GM12872 (cell line): ENCODE results near the gene ERCC3.

Experiments used
- TF ChIP-seq, protein P1 (sequence below): IDR thresholded peaks from 3 replicates; pipeline ENCODE4 v1.5.1; 2011; ENCODE audit warnings: low read depth, mild to moderate bottlenecking, low read length, moderate library complexity; ENCODE audit not compliant: insufficient read depth

The ERCC3 gene

DNA sequence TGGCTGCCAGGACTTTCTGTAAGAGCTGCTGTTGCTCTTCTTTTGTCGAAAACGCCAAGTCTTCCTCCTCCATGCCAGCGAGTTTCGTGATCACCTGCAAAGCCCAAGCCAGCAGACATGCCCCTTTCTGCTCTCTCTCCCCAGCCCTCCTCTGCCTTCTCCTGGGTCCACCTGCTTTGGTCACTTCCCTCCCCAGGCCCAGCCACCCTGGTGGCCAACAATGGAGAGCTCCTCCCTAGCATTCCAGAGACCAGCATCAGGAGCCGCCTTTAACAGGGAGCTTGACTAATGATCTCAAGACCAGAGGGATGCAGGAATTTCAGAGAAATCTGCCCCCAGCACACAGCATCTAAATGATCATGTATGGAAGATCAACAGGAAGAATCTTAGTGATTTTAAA, 34.6 kb downstream of the ERCC3 start:
- TF ChIP-seq, protein P1, sequence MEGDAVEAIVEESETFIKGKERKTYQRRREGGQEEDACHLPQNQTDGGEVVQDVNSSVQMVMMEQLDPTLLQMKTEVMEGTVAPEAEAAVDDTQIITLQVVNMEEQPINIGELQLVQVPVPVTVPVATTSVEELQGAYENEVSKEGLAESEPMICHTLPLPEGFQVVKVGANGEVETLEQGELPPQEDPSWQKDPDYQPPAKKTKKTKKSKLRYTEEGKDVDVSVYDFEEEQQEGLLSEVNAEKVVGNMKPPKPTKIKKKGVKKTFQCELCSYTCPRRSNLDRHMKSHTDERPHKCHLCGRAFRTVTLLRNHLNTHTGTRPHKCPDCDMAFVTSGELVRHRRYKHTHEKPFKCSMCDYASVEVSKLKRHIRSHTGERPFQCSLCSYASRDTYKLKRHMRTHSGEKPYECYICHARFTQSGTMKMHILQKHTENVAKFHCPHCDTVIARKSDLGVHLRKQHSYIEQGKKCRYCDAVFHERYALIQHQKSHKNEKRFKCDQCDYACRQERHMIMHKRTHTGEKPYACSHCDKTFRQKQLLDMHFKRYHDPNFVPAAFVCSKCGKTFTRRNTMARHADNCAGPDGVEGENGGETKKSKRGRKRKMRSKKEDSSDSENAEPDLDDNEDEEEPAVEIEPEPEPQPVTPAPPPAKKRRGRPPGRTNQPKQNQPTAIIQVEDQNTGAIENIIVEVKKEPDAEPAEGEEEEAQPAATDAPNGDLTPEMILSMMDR: no peak

DNA sequence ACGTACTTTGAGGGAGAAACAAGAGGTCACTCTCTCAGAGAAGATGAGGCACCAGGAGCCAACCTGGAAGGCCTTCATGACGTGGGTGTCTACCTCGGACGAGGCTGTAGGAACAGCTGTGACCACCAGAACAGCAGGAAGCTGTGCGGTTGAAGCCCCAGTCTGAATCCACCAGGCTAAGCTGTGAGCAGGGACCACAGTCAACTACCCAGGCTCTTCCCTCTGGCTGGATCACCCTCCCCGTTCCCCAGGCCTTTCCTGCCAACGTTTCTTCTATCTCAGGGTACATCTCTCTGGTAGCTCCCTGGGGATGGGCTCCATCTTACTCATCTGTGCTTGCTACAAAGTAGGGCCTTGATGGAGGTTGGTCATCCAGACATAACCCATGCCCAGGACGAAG, 37.1 kb downstream of the ERCC3 start:
- TF ChIP-seq, protein P1: no peak

DNA sequence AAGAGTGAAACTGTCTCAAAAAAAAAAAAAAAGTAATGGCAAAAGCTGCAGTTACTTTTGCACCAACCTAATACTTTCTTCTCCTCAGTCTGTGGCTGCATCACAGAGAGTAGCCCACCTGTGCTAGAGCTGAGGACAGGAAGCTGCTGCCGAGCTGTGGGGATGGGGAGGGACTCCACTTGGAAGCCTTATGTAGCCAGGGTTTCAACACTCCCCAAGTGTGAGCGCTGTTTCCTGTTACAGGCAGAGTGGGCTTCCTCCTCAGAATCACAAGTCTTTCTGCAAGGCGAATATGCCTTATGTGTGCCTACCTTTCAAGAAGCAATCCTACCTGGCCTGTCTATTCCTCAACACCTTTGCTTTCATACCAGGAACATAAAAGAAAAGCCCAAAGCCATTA, 37.6 kb downstream of the ERCC3 start:
- TF ChIP-seq, protein P1: no peak

DNA sequence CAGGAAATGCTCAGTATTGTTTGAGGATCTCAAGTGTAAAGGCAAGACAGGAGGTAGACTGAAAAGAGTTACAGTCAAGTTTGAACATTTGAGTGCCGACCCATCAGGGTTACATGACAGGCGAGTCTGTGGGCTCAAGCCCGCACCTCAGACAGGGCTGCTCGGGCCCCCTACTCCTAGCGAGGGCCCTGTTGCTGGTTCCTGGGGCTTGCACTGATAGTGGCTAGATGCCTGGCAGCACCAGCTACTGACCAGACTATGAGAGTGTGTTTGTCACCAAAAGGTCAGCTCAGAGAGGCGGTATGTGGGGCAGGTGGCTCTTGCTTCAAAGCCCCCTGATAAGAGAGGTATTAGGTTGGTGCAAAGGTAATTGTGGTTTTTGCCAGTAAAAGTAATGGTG, 38.2 kb downstream of the ERCC3 start:
- TF ChIP-seq, protein P1: no peak

DNA sequence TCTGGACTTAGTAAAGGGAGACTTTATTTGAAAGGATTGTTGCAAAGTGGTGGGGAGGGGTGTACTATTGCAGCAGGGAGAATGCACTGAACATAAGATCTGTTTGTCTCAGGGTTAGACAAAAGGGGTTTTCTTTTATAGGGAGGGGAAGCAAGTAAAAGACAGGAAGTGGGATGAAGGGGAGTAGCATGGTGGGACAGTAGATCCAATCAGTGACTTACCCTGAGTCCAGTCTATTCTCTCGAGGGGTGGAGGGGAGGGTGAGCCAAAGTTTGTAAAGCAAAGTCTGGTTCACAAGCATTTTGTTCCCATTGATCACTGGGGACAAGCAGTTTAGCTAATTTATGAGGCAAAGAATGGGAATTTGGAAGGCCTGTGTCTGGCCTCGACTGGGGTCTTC, 38.8 kb downstream of the ERCC3 start:
- TF ChIP-seq, protein P1: no peak

DNA sequence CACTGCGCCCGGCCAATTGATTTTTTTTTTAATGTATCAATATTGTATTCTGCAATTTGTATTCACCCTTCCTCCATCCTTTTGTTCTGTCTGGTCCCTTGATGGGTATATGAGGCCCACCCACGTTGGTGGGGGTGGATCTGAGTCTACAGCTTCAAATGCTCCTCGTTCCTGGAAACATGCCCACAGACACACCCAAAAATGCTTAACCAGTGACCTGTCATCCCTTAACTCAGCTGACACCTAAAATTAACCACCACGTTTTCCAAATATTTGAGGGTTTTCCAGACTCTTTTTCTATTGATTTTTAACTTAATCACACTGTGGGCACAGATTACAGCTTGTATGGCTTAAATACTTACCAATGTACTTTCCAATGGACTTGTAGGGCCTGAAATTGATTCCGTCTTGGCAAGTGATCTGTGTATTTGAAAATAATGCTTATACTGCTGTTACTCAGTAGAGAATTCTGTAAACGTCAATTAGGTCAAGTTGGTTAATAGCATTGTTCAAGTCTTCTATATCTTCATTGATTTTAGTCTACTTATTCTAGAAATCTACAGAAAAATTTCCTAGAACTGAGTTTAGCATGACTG, 39.5 kb downstream of the ERCC3 start:
- TF ChIP-seq, protein P1: no peak

DNA sequence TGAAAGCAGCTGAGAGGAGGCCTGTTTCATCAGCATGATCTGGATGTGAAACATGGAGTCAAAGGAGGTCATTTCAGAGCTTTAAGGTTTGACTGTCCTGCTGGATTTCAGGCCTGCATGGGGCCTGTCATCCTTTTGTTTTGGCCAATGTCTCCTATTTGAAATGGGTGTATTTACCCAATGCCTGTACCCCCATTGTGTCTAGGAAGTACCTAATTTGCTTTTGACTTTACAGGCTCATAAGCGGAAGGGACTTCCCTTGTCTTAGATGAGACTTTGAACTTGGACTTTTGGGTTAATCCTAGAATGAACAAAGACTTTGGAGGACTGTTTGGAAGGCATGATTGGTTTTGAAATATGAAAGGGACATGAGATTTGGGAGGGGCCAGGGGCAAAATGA, 54.5 kb downstream of the ERCC3 start:
- TF ChIP-seq, protein P1: no peak

DNA sequence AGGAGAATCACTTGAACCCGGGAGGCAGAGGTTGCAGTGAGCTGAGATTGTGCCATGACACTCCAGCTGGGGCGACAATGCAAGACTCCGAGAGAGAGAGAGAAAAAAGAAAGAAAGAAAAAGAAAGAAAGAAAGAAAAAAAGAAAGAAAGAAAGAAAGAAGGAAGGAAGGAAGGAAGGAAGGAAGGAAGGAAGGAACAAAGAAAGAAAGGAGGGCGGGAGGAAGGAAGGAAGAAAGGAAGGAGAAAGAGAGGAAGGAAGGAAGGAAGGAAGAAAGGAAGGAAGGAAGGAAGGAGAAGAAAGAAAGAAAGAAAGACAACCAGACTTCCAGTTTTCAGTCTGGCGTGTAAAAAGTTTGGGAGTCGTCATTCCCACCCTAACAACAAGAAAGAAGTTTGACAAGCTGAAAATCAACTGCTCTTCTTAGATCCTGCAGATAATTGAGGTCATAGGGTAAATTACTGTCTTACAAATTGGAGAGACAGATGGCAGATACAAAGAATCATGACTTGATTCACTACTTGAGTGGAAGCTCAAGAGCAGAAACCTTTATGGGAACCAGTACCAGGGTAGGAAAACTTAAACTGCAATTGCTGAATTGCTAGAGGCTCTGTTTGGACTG, 58.8 kb downstream of the ERCC3 start:
- TF ChIP-seq, protein P1: no peak
